Effector CD8-positive, alpha-beta T cell (primary cell): ENCODE results near the gene TMEM207.
"Not testable (repeated sequence)": the region's sequence is repeated elsewhere in the genome, so short reads cannot be mapped to it uniquely, and the experiment has no call there.

Experiments used
- DNase-seq: peaks from one replicate; lab custom pipeline; 2025; lab: John Stamatoyannopoulos, UW
- total RNA-seq, 4 experiments: gene quantifications; one replicate each; lab custom pipeline; 2026; lab: John Stamatoyannopoulos, UW

TMEM207 gene
- total RNA-seq: 0 to 0.09 (median 0) reads per million in 4 experiments

GRCh38 chr3:190449801-190450200 is at the start of gene TMEM207:
Gene TMEM207, minus strand, starts transcription at chr3:190449901. Its CDS starts 92 bp downstream, at chr3:190449809.
- DNase-seq: no peak

GRCh38 chr3:190499122-190499521 is 49.4 kb upstream of the TMEM207 start:
- DNase-seq: no peak

- no peak for DNase-seq
These were observed 48.6 kb upstream of the TMEM207 start for GRCh38 chr3:190498293-190498692.

GRCh38 chr3:190497811-190498210 is 48.1 kb upstream of the TMEM207 start:
- DNase-seq: no peak

- DNase-seq: no peak
These were observed 47.2 kb upstream of the TMEM207 start for GRCh38 chr3:190496859-190497258.

GRCh38 chr3:190495796-190496195 is 46.1 kb upstream of the TMEM207 start:
- DNase-seq: no peak

GRCh38 chr3:190495354-190495753 is 45.7 kb upstream of the TMEM207 start:
- DNase-seq: no peak

- no peak for DNase-seq
These were observed 45.2 kb upstream of the TMEM207 start for GRCh38 chr3:190494907-190495306.

GRCh38 chr3:190492966-190493365 is 43.3 kb upstream of the TMEM207 start:
- no peak for DNase-seq

- DNase-seq: no peak
These were observed 42.4 kb upstream of the TMEM207 start for GRCh38 chr3:190492129-190492528.

- no peak for DNase-seq
These were observed 41.9 kb upstream of the TMEM207 start for GRCh38 chr3:190491533-190492054.

- no peak for DNase-seq
These were observed 37.4 kb upstream of the TMEM207 start for GRCh38 chr3:190486908-190487607.

GRCh38 chr3:190486533-190486864 is 36.8 kb upstream of the TMEM207 start:
- no peak for DNase-seq

GRCh38 chr3:190485830-190486532 is 36.3 kb upstream of the TMEM207 start:
- no peak for DNase-seq

- DNase-seq: no peak
These were observed 32.1 kb upstream of the TMEM207 start for GRCh38 chr3:190481779-190482178.

- not testable (repeated sequence) for DNase-seq
These were observed 23.6 kb upstream of the TMEM207 start for GRCh38 chr3:190473261-190473660.

- DNase-seq: no peak
These were observed 18.2 kb upstream of the TMEM207 start for GRCh38 chr3:190467922-190468321.

GRCh38 chr3:190458040-190458439 is 8.3 kb upstream of the TMEM207 start:
- no peak for DNase-seq

- no peak for DNase-seq
These were observed 7.1 kb upstream of the TMEM207 start for GRCh38 chr3:190456770-190457169.

- DNase-seq: no peak
These were observed 6.1 kb upstream of the TMEM207 start for GRCh38 chr3:190455828-190456227.

- no peak for DNase-seq
These were observed 1.4 kb downstream of the TMEM207 start for GRCh38 chr3:190448256-190448655.

GRCh38 chr3:190446573-190447279 is 3.0 kb downstream of the TMEM207 start:
- DNase-seq: no peak
